ENCODE results near the gene MCUR1. TPM values are rescaled to one million over a fixed set of nuclear protein-coding genes. Genes with fewer than 3 reads are reported as not detected.

Gene MCUR1
- total and polyA plus RNA-seq, 4 donors = 8.0 to 42.1 (median 20.6) TPM

DNA sequence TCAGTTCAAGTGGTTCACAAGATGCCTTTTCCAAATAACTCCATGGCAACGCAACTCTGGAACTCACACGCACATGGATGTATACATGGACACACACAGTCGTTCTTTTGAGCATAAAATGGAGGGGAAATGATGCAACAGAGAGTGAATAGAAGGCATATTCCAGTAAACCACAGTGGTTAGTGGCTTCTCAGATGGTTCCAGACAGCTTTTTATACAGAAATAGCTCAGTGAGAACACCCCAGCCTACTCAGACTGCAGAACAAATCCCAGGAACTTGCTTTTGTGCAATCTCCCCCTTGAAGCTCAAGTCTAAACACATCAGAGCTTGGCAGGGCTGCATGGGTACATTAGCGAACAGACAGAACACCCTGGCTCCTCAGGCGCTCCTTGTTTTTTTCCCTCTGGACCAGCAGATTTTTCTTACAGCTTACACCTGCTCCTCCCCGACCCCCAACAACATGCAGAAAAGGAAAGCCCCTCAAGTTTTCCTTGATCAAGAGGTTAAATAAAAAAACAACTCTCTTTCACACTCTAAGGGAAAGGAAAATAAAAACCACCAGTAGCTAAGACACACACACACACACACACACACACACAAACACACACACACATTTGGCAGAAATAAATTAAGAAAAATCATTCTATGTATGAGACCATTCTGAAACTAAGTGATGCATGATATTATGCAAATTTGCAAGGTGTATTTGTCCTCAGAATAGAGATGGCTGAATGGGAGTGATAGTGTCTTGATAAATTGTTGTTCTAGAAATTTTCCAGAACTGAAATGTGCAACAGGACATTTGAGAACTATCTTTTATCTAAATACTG is 51.5 kb downstream of the MCUR1 start:
- TF ChIP-seq, protein P1, sequence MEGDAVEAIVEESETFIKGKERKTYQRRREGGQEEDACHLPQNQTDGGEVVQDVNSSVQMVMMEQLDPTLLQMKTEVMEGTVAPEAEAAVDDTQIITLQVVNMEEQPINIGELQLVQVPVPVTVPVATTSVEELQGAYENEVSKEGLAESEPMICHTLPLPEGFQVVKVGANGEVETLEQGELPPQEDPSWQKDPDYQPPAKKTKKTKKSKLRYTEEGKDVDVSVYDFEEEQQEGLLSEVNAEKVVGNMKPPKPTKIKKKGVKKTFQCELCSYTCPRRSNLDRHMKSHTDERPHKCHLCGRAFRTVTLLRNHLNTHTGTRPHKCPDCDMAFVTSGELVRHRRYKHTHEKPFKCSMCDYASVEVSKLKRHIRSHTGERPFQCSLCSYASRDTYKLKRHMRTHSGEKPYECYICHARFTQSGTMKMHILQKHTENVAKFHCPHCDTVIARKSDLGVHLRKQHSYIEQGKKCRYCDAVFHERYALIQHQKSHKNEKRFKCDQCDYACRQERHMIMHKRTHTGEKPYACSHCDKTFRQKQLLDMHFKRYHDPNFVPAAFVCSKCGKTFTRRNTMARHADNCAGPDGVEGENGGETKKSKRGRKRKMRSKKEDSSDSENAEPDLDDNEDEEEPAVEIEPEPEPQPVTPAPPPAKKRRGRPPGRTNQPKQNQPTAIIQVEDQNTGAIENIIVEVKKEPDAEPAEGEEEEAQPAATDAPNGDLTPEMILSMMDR (IDR thresholded peaks at IDR 0.05; ENCODE audit: control extremely low read depth, extremely low read depth) = no peak
- Histone ChIP-seq H3K4me1 (ENCODE audit: control insufficient read depth in 5 of 5, insufficient read depth in 5 of 5, low read length in 5 of 5) (peaks cover 0 to 20% (median 10%) of the 10 kb centered on the region in 5 donors), H3K27me3 (ENCODE audit: control insufficient read depth in 3 of 3, insufficient read depth in 3 of 3, low read length in 2 of 3) (no peaks in the 10 kb centered on the region), H3K9ac (ENCODE audit: insufficient read depth in 1 of 2, low read length in 2 of 2) (no peak overlapping the region), H3K27ac (ENCODE audit: low read depth in 1 of 2, low read length in 1 of 2) (peak overlapping the region in 1 of 2 donors; percentile 46), H3K36me3 (ENCODE audit: control insufficient read depth in 4 of 4, insufficient read depth in 4 of 4, low read length in 4 of 4) (no peaks in the 10 kb centered on the region), H3K9me3 (ENCODE audit: control insufficient read depth in 4 of 4, insufficient read depth in 3 of 4, low read length in 3 of 4) (no peaks in the 10 kb centered on the region), H3K4me3 (no peak overlapping the region)
- WGBS, 2 donors = 21 to 29% methylated on average over 6 of the region's 6 CpGs
- ATAC-seq (ENCODE audit: insufficient read depth, low FRiP score) = peak; percentile 9
- peak; percentile 36 to 78 (median 61) for DNase-seq

DNA sequence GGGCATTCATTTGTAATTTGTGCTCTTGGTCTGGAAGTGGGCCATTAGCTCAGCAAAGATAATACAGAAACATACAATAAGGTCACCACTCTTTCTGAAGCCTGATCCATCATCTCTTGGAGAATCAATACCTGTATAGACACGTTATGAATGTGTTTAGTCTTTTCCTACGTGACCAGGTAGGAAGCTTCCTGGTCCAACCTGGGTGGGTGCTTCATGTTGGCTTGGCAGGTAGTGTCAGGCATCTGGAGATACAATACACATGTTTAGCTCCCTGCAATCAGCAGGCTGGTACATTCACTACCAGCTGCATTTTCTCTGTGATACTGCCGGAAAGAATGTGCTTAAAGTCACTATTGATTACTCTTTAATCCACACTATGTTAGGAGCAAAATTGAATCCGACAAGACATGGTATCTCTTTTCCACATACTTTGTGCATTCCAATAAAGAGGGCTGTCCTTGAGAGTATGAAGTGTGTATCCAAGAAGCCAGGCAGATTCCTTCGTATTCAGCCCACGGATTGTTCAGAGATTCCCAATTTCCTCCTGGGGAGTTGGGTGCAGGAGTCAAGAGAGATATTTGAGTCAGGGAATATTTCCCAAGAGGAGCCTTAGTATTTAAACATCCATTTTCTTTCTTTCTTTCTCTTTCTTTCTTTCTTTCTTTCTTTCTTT is 52.9 kb downstream of the MCUR1 start:
- H3K27ac ChIP-seq (ENCODE audit: low read depth in 1 of 2, low read length in 1 of 2) = peak overlapping the region in 1 of 2 donors; percentile 64
- TF ChIP-seq, protein P1 (IDR thresholded peaks at IDR 0.05; ENCODE audit: control extremely low read depth, extremely low read depth) = no peak
- H3K9me3 ChIP-seq (ENCODE audit: control insufficient read depth in 4 of 4, insufficient read depth in 3 of 4, low read length in 3 of 4) = no peaks in the 10 kb centered on the region
- no peak for ATAC-seq (ENCODE audit: insufficient read depth, low FRiP score)
- 65 to 85% methylated on average over 6 of the region's 6 CpGs for WGBS, 2 donors
- DNase-seq = peak in 2 of 3 donors; percentile 23 to 44
- H3K4me3 ChIP-seq = no peak overlapping the region
- H3K27me3 ChIP-seq (ENCODE audit: control insufficient read depth in 3 of 3, insufficient read depth in 3 of 3, low read length in 2 of 3) = no peaks in the 10 kb centered on the region
- no peak overlapping the region for H3K9ac ChIP-seq (ENCODE audit: insufficient read depth in 1 of 2, low read length in 2 of 2)
- peaks cover 0 to 15% (median 5%) of the 10 kb centered on the region in 5 donors for H3K4me1 ChIP-seq (ENCODE audit: control insufficient read depth in 5 of 5, insufficient read depth in 5 of 5, low read length in 5 of 5)
- H3K36me3 ChIP-seq (ENCODE audit: control insufficient read depth in 4 of 4, insufficient read depth in 4 of 4, low read length in 4 of 4) = no peaks in the 10 kb centered on the region

DNA sequence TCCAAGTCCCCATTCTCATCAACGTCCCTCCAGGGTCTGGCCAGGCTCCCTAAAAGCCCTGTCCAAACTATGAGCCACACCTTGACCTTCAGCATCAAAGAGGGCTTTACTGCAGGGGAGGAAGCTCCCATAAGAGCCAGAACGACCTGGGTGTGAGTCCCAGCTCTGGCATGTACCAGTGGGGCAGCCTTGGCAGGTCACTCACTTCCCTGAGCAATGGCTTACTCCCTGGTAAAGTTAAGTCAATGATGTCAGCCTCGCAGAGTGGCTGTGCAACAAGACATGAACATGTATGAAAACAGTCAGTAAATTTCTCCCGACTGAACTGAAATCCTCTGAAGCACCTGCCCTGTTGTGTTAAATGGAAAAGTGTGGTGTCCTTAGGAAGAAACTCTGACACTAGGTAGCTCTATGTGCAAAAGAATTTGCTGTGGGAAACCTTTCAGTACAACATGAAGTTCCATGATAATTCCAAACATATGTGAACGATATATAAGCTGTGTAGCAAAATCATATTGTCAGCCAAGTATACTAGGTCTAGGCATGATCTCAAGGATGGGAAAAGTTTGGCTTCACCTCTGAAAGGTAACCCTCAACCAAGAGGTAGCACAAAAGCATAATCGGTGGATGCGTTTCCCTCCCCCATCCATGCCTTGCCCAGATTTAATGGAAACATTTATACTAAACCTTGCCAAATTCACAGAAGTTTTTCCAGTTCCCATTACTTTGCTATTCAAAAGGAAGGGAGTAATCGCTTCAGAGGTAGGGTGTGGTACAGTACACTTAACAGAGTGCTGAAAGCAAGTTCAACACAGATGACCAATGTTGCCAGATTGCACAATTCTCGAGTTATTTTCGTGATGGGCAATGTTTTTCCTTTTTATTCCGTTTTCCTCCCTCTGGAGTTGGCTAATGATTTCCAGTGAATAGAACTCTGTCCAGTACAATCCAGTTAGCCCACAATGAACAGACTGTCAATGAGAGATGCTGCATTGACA is 53.8 kb downstream of the MCUR1 start:
- Histone ChIP-seq H3K9me3 (ENCODE audit: control insufficient read depth in 4 of 4, insufficient read depth in 3 of 4, low read length in 3 of 4) (no peaks in the 10 kb centered on the region), H3K9ac (ENCODE audit: insufficient read depth in 1 of 2, low read length in 2 of 2) (no peak overlapping the region), H3K36me3 (ENCODE audit: control insufficient read depth in 4 of 4, insufficient read depth in 4 of 4, low read length in 4 of 4) (no peaks in the 10 kb centered on the region), H3K4me1 (ENCODE audit: control insufficient read depth in 5 of 5, insufficient read depth in 5 of 5, low read length in 5 of 5) (peaks cover 0 to 15% (median 4%) of the 10 kb centered on the region in 5 donors), H3K4me3 (no peak overlapping the region), H3K27ac (ENCODE audit: low read depth in 1 of 2, low read length in 1 of 2) (peak overlapping the region in 1 of 2 donors; percentile 81), H3K27me3 (ENCODE audit: control insufficient read depth in 3 of 3, insufficient read depth in 3 of 3, low read length in 2 of 3) (no peaks in the 10 kb centered on the region)
- peak; percentile 71 for ATAC-seq (ENCODE audit: insufficient read depth, low FRiP score)
- WGBS, 2 donors = 44 to 64% methylated on average over 11 of the region's 11 CpGs
- DNase-seq = peak in 2 of 3 donors; percentile 45 to 59
- TF ChIP-seq, protein P1 (IDR thresholded peaks at IDR 0.05; ENCODE audit: control extremely low read depth, extremely low read depth) = no peak

Data from lung (tissue), 12 donors.